ENCODE results near the gene SCUBE3.

The SCUBE3 gene

GRCh38 chr6:35239581-35239980, 25.8 kb downstream of the SCUBE3 start:
- H3K9me3 ChIP-seq (ENCODE audit: insufficient read depth, low read depth, low read length) = no peaks in the 10 kb centered on the region
- TF ChIP-seq EZH2phosphoT487 (IDR thresholded peaks at IDR 0.05; ENCODE audit: borderline replicate concordance) (no peak), CTCF (conservative IDR thresholded peaks at IDR 0.05; ENCODE audit: low read length) (no peak)
- peaks cover 32% of the 10 kb centered on the region for H3K4me1 ChIP-seq (ENCODE audit: insufficient read depth, low read length, poor library complexity, severe bottlenecking)
- no peaks in the 10 kb centered on the region for H3F3A ChIP-seq (ENCODE audit: low read depth)
- H3K79me2 ChIP-seq (ENCODE audit: insufficient read depth, low read length) = no peaks in the 10 kb centered on the region
- no peaks in the 10 kb centered on the region for H3K27me3 ChIP-seq (ENCODE audit: insufficient read depth, low read length, poor library complexity, severe bottlenecking)
- H3K4me2 ChIP-seq (ENCODE audit: low read depth, low read length, poor library complexity, severe bottlenecking) = peak overlapping the region; percentile 70
- H3K36me3 ChIP-seq (ENCODE audit: insufficient read depth, low read length) = no peaks in the 10 kb centered on the region
- no peaks in the 10 kb centered on the region for H3K9me2 ChIP-seq (replicated peaks; ENCODE audit: low read depth, low read length)
- H3K9ac ChIP-seq (ENCODE audit: low read depth, low read length, poor library complexity, severe bottlenecking) = peak overlapping the region; percentile 66
- no peak overlapping the region for H2AFZ ChIP-seq (ENCODE audit: low read length)
- peak overlapping the region; percentile 37 for H3K4me3 ChIP-seq (ENCODE audit: low read length, poor library complexity, severe bottlenecking)
- no peaks in the 10 kb centered on the region for H4K20me1 ChIP-seq (ENCODE audit: insufficient read depth, low read length, poor library complexity, severe bottlenecking)

GRCh38 chr6:35240838-35241801, 27.4 kb downstream of the SCUBE3 start:
- Histone ChIP-seq H3K9me2 (replicated peaks; ENCODE audit: low read depth, low read length) (no peaks in the 10 kb centered on the region), H3F3A (ENCODE audit: low read depth) (no peaks in the 10 kb centered on the region), H3K79me2 (ENCODE audit: insufficient read depth, low read length) (no peaks in the 10 kb centered on the region), H3K27me3 (ENCODE audit: insufficient read depth, low read length, poor library complexity, severe bottlenecking) (no peaks in the 10 kb centered on the region), H3K9ac (ENCODE audit: low read depth, low read length, poor library complexity, severe bottlenecking) (no peak overlapping the region), H3K36me3 (ENCODE audit: insufficient read depth, low read length) (no peaks in the 10 kb centered on the region), H3K4me2 (ENCODE audit: low read depth, low read length, poor library complexity, severe bottlenecking) (no peak overlapping the region), H2AFZ (ENCODE audit: low read length) (no peak overlapping the region), H4K20me1 (ENCODE audit: insufficient read depth, low read length, poor library complexity, severe bottlenecking) (no peaks in the 10 kb centered on the region), H3K4me3 (ENCODE audit: low read length, poor library complexity, severe bottlenecking) (no peak overlapping the region), H3K9me3 (ENCODE audit: insufficient read depth, low read depth, low read length) (no peaks in the 10 kb centered on the region), H3K4me1 (ENCODE audit: insufficient read depth, low read length, poor library complexity, severe bottlenecking) (peaks cover 32% of the 10 kb centered on the region)
- peak; percentile 99 for TF ChIP-seq CTCF (conservative IDR thresholded peaks at IDR 0.05; ENCODE audit: low read length)
- no peak for TF ChIP-seq EZH2phosphoT487 (IDR thresholded peaks at IDR 0.05; ENCODE audit: borderline replicate concordance)

- Histone ChIP-seq H3K9me3 (ENCODE audit: insufficient read depth, low read depth, low read length) (no peaks in the 10 kb centered on the region), H3K4me1 (ENCODE audit: insufficient read depth, low read length, poor library complexity, severe bottlenecking) (peaks cover 26% of the 10 kb centered on the region), H3K4me2 (ENCODE audit: low read depth, low read length, poor library complexity, severe bottlenecking) (no peak overlapping the region), H3K9me2 (replicated peaks; ENCODE audit: low read depth, low read length) (no peaks in the 10 kb centered on the region), H2AFZ (ENCODE audit: low read length) (no peak overlapping the region), H3K9ac (ENCODE audit: low read depth, low read length, poor library complexity, severe bottlenecking) (no peak overlapping the region), H3K27me3 (ENCODE audit: insufficient read depth, low read length, poor library complexity, severe bottlenecking) (no peaks in the 10 kb centered on the region), H3F3A (ENCODE audit: low read depth) (no peaks in the 10 kb centered on the region), H3K36me3 (ENCODE audit: insufficient read depth, low read length) (no peaks in the 10 kb centered on the region), H3K79me2 (ENCODE audit: insufficient read depth, low read length) (no peaks in the 10 kb centered on the region), H4K20me1 (ENCODE audit: insufficient read depth, low read length, poor library complexity, severe bottlenecking) (no peaks in the 10 kb centered on the region), H3K4me3 (ENCODE audit: low read length, poor library complexity, severe bottlenecking) (no peak overlapping the region)
- TF ChIP-seq EZH2phosphoT487 (IDR thresholded peaks at IDR 0.05; ENCODE audit: borderline replicate concordance) (no peak), CTCF (conservative IDR thresholded peaks at IDR 0.05; ENCODE audit: low read length) (no peak)
Observed at GRCh38 chr6:35242486-35242885, 28.7 kb downstream of the SCUBE3 start.
